PC-3 (cell line): Measurements from ENCODE around the gene CDC42BPB.

ENCODE experiments used
- EZH2phosphoT487 ChIP-seq: fragments of 300-600 bp; sonication (generic); IDR thresholded peaks from 2 replicates; pipeline ENCODE4 v1.6.1; 2018; ENCODE audit warnings: mild to moderate bottlenecking, antibody characterized with exemption, low read length, borderline replicate concordance
- TF ChIP-seq, protein P1 (sequence below): fragments of 300-600 bp; sonication (generic); conservative IDR thresholded peaks from 2 replicates; pipeline ENCODE4 v1.5.1; 2017; ENCODE audit warnings: antibody characterized with exemption, low read depth, mild to moderate bottlenecking, low read length

- TF ChIP-seq, protein P1, sequence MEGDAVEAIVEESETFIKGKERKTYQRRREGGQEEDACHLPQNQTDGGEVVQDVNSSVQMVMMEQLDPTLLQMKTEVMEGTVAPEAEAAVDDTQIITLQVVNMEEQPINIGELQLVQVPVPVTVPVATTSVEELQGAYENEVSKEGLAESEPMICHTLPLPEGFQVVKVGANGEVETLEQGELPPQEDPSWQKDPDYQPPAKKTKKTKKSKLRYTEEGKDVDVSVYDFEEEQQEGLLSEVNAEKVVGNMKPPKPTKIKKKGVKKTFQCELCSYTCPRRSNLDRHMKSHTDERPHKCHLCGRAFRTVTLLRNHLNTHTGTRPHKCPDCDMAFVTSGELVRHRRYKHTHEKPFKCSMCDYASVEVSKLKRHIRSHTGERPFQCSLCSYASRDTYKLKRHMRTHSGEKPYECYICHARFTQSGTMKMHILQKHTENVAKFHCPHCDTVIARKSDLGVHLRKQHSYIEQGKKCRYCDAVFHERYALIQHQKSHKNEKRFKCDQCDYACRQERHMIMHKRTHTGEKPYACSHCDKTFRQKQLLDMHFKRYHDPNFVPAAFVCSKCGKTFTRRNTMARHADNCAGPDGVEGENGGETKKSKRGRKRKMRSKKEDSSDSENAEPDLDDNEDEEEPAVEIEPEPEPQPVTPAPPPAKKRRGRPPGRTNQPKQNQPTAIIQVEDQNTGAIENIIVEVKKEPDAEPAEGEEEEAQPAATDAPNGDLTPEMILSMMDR: no peak
- no peak for TF ChIP-seq EZH2phosphoT487
These were observed 79.9 kb downstream of the CDC42BPB start for GRCh38 chr14:102977475-102977874.
